Lower leg skin (tissue), 4 donors: ENCODE results near the gene GSK3A. TPM values are rescaled to one million over a fixed set of nuclear protein-coding genes. Genes with fewer than 3 reads are reported as not detected.
A peak's percentile ranks its signal among the peaks of the same experiment; 100 is the strongest.

Experiments used
- DNase-seq, 2 donors: peaks; one replicate each; pipeline ENCODE4 v3.0.0-alpha.2; 2019; ENCODE audit warnings: low spot score in 2 of 2
- H3K4me3 ChIP-seq: fragments of 200-600 bp; sonication (generic); 2 replicates; pipeline ENCODE4 v1.5.1; 2017; ENCODE audit warnings: mild to moderate bottlenecking, low read depth; ENCODE audit not compliant: poor library complexity, severe bottlenecking
- POLR2A ChIP-seq, 2 donors: fragments of 450-650 bp; IDR thresholded peaks; one replicate each; pipeline ENCODE4 v1.6.1; 2016 to 2017; ENCODE audit warnings: antibody characterized with exemption in 2 of 2, mild to moderate bottlenecking in 1 of 2, moderate library complexity in 1 of 2
- WGBS, 2 donors: methylation state at CpG; one replicate each; pipeline ENCODE4 v1.1.5; 2018; 5-methylcytosine and 5-hydroxymethylcytosine counted together
- intact Hi-C: fragments of 100-400 bp; cut with DNase I; formaldehyde crosslinking; loops from one replicate; pipeline ENCODE4 v1.15.0; 2023; ENCODE audit warnings: low total_unique reads
- total RNA-seq, 4 donors: library from RNA; depleted of rRNA; stranded (reverse); fragments of >200 nt; gene quantifications; one replicate each; pipeline ENCODE4 v1.1.0, GENCODE V29; 2016
- TF ChIP-seq, protein P1 (sequence below), 3 donors: fragments of 450-650 bp; IDR thresholded peaks; one replicate each; pipeline ENCODE4 v1.5.1; 2016; ENCODE audit warnings: antibody characterized with exemption in 3 of 3, mild to moderate bottlenecking in 3 of 3, moderate library complexity in 2 of 3

GSK3A gene
- total RNA-seq, 4 donors from 2014 or later = 31.4 to 42.0 (median 34.1) TPM

DNA sequence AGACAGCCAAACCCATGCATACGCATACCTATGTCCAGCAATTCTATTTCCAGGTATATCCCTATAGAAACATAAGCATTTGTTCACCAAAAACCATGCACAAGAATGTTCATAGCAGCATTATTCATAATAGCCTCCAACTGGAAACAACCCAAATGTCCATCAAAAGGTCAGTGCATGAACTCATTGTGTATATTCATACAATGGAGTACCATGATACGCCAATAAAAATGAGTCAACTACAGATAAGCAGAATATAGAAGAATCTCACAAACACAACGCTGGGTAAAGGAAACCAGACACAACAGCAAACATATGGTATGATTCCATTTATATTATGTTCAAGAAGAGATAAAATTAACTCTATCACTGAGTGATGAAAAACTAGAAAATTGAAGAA is 48.7 kb downstream of the GSK3A start:
- intact Hi-C loops = no loop called here
- DNase-seq = no peak
- 71 to 73% methylated on average over 3 of the region's 3 CpGs for WGBS, 2 donors
- TF ChIP-seq, protein P1, sequence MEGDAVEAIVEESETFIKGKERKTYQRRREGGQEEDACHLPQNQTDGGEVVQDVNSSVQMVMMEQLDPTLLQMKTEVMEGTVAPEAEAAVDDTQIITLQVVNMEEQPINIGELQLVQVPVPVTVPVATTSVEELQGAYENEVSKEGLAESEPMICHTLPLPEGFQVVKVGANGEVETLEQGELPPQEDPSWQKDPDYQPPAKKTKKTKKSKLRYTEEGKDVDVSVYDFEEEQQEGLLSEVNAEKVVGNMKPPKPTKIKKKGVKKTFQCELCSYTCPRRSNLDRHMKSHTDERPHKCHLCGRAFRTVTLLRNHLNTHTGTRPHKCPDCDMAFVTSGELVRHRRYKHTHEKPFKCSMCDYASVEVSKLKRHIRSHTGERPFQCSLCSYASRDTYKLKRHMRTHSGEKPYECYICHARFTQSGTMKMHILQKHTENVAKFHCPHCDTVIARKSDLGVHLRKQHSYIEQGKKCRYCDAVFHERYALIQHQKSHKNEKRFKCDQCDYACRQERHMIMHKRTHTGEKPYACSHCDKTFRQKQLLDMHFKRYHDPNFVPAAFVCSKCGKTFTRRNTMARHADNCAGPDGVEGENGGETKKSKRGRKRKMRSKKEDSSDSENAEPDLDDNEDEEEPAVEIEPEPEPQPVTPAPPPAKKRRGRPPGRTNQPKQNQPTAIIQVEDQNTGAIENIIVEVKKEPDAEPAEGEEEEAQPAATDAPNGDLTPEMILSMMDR (IDR thresholded peaks at IDR 0.05) = no peak
- no peak for TF ChIP-seq POLR2A (IDR thresholded peaks at IDR 0.05)
- H3K4me3 ChIP-seq = no peak overlapping the region

DNA sequence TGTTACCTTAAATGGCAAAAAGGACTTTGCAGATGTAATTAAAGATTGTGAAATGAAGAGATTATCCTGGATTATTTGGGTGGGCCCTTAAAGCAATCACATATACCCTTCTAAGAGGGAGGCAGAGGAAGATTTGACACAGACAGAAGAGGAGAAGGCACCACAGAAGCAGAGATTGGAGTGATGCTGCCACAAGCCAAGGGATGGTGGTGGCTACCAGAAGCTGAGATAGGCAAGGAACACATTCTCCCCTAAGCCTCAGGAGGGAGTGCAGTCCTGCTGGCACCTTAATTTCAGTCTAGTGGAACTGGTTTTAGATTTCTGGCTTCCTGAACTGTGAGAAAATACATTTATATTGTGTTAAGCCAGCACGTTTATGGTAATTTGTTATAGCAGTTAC is 49.1 kb downstream of the GSK3A start:
- intact Hi-C loops = no loop called here
- no peak overlapping the region for H3K4me3 ChIP-seq
- DNase-seq = no peak
- 52 to 80% methylated on average over 1 of the region's 1 CpG for WGBS, 2 donors
- no peak for TF ChIP-seq POLR2A (IDR thresholded peaks at IDR 0.05)
- TF ChIP-seq, protein P1 (IDR thresholded peaks at IDR 0.05) = no peak

DNA sequence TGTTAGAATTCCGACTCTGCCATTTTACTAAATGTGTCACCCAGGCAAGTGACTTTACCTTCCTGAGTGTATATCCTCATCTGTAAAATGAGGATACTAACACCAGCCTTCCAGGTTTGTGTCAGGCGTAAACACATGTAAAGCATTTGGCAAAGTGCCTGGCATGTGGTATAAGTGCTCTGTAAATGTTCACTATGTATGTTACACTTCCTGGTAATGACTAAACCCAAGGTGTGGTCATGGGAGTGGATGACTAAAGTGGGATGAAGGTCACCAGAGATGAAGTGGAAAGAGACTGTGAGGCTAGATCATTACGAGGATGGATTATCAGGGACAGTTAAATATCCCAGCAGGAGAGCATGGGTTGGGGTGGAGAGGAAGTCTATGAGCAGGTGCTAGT is 50.5 kb downstream of the GSK3A start:
- intact Hi-C loops = no loop called here
- peak in 1 of 2 donors; percentile 57 for DNase-seq
- WGBS, 2 donors = 52 to 58% methylated on average over 3 of the region's 3 CpGs
- no peak overlapping the region for H3K4me3 ChIP-seq
- no peak for TF ChIP-seq POLR2A (IDR thresholded peaks at IDR 0.05)
- TF ChIP-seq, protein P1 (IDR thresholded peaks at IDR 0.05) = no peak

DNA sequence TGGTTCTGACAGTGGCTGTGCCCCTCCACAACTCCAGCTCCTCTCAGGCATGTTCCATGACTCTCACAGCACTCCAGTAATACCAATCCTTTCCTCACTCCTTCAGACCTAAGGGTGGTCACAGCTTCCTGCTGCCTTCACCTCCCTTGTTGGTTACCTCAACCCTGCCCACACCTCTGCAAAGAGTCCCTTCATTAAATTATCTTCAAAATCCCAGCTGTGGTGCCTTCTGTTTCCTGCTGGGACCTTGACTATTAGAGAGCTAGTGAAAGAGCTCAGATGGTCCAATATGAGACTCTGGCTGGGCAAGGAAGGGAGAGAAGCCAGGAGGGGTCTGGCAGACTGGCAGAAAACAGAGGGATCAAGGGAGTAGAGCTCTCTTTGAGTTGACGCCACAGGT is 51.1 kb downstream of the GSK3A start:
- intact Hi-C loops = no loop called here
- no peak for DNase-seq
- WGBS, 2 donors = 68 to 82% methylated on average over 1 of the region's 1 CpG
- H3K4me3 ChIP-seq = no peak overlapping the region
- TF ChIP-seq POLR2A (IDR thresholded peaks at IDR 0.05) = no peak
- TF ChIP-seq, protein P1 (IDR thresholded peaks at IDR 0.05) = no peak

DNA sequence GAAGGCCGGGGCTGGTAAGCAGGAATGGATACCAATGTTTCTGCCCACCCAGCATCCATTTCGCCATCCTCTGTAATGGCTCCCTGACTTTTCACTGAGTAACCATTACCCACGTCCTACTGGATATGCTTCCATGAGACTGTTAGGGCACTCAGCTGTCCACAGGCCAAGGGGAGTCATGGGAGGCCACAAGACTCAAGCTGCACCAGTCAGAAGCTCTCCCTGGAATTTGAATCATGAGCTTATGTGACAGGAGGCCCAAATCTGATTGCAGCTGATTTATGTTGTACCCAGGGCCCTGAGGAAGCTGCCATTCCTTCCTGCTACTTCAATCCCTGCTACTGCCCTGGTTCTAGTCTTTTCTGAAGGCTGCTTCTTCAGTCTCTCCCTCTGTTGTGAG is 53.3 kb downstream of the GSK3A start:
- H3K4me3 ChIP-seq = no peak overlapping the region
- 67 to 86% methylated on average over 3 of the region's 3 CpGs for WGBS, 2 donors
- no peak for DNase-seq
- intact Hi-C loops = no loop called here
- no peak for TF ChIP-seq POLR2A (IDR thresholded peaks at IDR 0.05)
- TF ChIP-seq, protein P1 (IDR thresholded peaks at IDR 0.05) = no peak

DNA sequence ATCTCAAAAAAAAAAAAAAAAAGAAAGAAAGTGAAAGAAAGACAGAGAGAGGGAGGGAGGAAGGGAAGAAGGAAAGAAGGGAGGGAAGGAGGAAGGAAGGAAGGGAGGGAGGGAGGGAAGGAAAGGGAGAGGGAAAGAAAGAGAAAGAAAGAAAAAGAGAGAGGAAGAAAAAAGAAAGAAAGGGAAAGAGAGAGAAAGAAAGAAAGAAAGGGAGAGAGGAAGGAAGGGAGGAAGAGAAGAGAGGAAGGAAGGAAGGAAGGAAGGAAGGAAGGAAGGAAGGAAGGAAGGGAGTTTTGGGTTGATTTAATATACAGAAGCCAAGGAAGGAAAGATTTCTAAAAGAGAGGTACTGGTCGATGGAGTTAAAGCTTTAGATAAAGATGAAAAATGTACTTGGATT is 53.7 kb downstream of the GSK3A start:
- TF ChIP-seq, protein P1 (IDR thresholded peaks at IDR 0.05) = no peak
- TF ChIP-seq POLR2A (IDR thresholded peaks at IDR 0.05) = no peak
- intact Hi-C loops = no loop called here
- 84 to 88% methylated on average over 1 of the region's 1 CpG for WGBS, 2 donors
- DNase-seq = no peak
- H3K4me3 ChIP-seq = no peak overlapping the region
